GM18870 (cell line): ENCODE measurements around the gene SPINT2.
"Not testable (repeated sequence)": the region's sequence is repeated elsewhere in the genome, so short reads cannot be mapped to it uniquely, and the experiment has no call there.

Source experiments
- ATAC-seq: cut with Tn5 transposase; IDR thresholded peaks from one replicate; pipeline ENCODE4 v1.9.1; 2021; ENCODE audit warnings: moderate library complexity; ENCODE audit not compliant: unreplicated experiment

Gene SPINT2

DNA sequence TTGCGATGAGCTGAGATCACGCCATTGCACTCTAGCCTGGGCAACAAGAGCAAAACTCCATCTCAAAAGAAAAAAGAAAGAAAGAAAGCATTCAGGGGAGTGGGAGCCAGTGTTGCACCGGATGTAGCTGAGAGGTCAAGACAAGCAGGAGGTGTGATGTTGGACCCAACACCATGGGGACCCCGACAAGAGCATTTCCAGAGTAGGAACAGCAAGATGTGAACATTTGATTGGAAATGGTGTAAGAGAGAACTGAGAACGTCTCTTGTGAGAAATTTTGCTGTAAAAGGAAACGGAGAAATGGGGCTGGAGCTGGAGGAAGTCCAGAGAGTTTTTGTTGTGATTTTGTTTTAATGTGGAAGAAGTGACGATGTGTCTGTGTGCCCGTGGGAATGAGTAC is 24.6 kb upstream of the SPINT2 start:
- ATAC-seq, result no peak

DNA sequence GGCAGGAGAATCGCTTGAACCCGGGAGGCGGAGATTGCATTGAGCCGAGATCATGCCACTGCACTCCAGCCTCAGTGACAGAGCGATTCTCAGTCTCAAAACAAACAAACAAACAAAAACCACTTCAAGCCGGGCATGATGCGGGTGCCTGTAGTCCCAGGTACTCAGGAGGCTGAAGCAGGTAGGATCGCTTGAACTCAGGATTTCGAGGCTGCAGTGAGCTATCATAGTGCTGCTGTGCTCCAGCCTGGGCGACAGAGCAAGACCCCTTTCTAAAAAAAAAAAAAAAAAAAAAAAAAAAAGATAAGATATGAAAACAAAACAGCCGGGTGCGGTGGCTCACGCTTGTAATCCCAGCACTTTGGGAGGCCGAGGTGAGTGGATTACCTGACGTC is 21.1 kb upstream of the SPINT2 start:
- ATAC-seq, result no peak

DNA sequence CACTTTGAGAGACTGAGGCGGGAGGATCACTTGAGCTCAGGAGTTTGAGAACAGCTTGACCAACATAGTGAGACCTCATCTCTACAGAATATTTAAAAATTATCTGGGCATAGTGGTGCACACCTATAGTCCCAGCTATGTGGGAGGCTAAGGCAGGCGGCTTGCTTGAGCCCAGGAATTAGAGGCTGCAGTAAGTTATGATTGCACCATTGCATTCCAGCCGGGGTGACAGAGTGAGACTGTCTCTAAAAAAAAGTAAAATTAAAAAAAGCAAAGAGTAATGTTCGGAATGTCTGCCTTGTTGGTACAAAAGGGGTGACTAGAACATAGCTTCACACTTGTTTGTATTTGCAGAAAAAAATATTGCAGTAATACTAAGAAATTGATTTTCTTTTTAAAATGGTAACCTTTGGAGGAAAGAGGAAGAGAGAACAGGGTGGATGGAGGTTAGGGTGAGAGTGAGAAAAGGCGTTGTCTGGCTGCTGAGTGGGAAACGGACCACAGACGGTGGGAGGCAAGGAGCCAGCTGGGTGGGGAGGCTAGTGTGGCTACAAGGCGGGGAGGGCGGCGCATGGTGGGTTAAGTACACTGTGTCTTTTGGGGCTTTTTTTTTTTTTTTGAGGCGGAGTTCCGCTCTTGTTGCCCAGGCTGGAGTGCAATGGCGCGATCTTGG is 18.4 kb upstream of the SPINT2 start:
- no peak for ATAC-seq

DNA sequence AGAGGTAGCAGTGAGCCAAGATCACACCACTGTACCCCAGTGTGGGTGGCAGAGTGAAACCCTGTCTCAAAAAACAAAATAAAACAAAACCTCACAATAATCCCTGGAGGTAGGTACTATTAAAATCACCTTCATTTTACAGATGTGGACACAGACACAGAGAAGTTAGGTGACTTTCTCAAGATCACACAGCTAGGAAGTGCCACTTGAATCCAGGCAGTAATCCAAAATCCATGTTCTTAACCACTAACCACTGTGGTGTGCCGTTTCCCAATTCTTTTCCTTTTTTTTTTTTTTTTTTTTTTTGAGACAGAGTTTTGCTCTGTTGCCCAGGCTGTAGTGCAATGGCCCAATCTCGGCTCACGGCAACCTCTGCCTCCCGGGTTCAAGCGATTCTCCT is 17.2 kb upstream of the SPINT2 start:
- ATAC-seq, result no peak

DNA sequence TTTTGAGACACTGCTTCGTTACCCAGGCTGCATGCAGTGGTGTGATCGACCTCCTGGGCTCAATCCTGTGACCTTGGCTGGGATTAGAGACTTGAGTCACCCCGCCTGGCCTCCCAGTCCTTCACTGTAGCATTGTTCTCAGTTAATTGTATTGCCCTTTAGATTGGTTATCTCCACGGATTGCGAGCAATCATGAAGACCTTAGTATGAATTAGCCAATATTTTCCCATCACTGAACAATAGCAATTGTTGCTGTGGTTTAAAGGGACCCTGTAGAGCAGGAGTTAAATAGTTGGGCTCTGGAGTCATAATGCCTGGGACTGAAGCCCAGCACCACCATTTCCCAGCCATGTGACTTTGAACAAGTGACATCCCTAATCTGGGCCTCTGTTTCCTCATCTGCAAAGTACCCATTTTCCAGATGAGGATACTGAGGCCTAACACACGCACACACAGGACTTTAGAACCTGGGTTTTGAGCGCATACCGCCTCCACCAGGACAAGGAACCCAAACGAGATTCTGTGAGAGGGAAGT is 16.6 kb upstream of the SPINT2 start:
- no peak for ATAC-seq

DNA sequence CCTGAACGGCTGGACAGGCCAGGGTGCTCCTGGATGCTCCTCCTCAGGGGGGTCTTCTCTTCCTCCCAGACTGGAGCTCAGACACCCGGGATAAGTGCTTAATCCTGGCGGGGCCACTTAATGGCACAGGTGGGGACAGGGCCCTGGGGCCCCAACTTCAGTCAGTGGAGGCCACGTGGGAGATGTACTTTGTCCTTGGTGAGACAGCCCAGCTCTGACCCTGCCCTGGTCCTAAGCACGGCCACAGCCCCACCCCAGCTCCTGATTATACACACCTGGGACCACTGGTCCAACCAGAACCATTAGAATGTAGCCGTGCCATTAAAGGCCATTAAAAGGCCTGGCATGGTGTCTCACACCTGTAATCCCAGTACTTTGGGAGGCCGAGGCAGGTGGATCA is 16.0 kb upstream of the SPINT2 start:
- no peak for ATAC-seq

DNA sequence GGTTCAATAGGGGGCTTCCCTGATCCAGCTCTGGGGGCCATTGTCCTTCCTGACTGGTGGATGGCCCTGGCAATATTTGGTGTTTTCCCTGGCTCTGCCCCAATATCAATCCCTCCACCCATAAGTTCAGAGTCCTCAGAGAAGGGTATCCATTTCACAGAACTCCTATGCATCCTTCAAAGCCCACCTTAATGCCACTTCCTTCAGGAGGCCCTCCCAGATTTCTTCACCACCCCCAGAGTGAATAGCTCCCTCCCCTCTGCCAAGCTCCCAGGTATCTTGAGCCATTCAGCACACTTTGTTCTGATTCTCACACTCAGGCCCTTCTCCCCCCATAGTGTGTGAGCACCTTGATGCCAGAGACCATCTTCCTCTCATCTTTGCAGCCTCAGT is 13.9 kb upstream of the SPINT2 start:
- ATAC-seq, result no peak

DNA sequence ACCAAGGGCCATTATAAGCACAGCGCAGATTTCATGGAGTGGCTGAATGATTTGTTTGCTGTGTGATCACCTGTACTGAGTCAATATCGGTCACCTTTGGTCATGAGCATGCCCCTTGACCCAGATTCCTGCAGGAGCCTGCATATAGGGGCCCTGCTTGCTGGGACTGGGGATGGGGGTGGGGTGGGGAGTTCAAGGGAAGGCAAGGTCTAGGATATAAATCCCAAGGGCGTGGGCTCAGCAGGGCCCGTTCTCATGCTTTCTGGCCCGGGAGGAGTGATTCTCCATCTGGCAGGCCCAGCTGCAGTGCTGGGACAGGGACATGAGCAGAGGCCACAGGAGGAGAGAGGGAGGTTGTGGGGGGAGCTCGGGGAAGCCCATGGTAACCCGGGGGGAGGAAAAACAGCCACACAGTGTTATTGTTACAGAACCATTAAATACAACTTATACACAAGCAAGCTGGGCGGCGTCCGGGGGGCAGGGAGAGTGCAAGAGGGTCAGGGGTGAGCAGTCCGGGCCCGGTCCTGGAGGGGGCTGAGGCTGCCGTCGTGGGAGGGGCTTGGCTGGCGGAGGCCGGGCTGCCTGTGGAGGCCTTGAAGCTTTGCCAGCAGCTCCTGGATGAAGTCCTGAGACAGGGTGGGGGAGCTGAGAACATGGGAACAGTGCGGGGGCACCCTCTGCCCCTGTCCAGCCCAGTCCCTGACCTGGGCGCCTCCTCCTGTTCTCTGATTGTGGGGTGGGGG is 13.4 kb upstream of the SPINT2 start:
- ATAC-seq, result no peak

DNA sequence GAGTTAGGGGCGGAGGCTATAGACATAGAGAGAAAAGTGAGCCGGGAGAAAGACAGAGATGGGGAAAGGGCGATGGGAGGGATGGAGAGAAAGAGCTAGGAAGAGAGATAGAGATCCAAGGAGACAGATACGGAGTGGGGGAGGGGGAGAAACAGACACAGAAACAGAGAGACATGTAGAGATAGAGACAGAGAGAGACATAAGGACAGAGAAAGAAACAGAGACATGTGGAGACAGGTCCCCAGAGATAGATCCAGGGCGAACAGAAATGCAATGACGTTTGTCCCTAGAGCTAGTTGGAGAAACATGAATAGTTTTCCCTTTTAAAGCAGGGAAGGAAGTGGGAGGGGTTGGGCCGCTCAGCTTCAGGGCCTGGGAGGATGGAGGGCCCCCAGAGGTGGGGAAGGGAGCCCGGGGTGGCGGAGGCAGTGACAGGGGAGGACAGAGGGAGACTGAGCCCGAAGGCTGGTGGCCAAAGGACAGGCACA is 12.8 kb upstream of the SPINT2 start:
- ATAC-seq, result no peak

DNA sequence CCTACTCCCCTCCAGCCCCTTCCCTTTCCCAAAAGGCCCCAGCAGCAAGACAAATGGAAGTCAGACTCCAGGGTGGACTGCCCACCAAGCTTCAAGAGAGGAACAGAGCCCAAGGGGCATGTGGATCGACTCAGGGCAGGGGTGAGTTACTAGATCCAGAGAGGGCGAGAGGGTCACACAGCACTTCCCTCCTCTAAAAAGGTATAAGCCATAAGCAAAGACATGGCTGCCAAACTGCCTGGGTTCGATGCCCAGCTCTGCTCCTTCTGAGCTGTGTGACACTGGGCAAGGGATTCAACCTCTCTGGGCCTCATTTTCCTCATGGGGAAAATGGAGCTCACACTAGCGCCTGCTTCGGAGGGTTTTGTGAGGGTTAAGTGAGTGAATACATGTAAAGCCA is 12.0 kb upstream of the SPINT2 start:
- ATAC-seq, result no peak

DNA sequence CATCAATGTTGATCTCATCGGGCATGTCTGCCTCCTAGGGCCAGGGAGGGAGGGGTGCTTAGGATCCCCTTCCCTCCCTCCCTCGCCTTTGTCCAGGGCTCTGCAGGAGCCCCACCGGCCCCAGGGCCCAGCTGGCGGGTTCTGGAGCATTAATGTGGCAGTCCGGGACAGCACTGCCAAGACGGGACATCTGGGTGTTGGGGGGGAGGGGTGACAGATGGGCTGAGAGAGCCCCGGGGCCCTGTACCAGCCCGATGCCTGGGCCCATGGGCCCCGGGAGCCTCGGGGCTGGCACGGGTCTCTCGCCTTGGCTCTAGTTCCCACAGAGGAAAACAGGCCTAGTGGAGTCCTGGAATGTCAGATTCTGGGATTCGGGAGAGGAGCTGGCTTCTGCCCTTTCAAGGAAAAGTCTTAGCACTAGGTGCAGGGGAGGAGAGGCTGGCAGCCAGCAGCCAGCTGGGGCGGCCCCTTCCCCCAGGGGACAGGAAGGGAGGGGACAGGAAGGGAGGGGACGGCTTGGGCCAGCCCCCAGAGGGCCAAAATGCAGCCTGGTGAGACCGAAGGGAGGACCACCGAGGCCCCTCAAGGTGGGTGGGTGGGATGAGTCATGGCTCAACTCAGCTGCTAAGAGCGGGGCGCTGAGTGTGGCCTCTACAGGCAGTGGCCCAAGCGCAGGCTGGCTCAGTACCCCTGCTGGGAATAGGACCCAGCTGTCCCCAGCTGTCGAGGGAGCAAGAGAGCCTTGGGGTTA is 11.3 kb upstream of the SPINT2 start:
- no peak for ATAC-seq

DNA sequence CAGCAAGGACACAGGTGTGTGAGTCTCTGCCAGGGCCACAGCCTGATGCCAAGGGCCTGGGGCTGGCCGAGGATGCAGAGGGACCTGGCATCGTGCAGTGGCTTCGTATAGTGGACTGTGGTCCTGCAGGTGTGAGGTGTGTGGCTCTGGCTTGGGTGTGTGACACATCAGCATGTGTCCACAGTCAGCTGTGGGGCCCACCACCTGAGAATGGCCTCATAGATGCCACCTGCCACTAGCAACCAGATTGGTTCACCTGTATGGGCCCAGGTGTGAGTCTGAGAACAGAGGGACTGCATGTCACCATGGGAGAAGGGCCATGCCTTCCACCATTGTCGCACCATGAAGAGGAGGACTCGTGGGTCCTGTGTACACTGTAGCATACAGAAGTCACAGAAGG is 10.6 kb upstream of the SPINT2 start:
- ATAC-seq, result no peak

DNA sequence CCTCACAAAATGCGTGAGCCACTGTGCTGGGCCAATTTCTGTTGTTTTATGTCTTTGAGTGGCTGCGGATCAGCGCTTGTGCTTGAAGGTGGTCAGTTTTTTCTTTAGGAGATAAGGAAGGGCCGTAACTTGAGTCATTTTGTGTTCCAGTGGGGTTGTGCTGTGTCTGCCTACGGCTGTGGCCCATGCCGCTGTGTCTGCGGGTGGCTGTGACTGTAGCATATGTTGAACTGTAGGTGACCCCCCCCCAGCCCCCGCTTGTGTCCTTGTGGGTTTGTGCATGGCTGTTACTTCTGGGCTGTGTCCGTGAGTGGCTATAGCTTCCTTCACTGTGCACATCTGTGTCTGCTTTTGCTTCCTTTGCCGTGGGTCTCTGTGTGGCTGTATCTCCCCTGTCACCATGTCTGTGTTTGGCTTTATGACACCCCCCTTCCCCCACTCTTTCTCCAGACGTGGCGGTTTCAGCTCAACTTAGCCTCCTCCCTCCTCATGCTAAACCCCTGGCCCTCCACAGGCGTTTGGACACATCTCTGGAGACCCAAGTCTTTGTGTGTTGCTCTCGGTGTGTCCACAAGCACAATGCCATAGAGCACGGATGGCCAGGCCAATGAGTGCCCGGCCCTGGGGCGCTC is 8.9 kb upstream of the SPINT2 start:
- ATAC-seq, result no peak

DNA sequence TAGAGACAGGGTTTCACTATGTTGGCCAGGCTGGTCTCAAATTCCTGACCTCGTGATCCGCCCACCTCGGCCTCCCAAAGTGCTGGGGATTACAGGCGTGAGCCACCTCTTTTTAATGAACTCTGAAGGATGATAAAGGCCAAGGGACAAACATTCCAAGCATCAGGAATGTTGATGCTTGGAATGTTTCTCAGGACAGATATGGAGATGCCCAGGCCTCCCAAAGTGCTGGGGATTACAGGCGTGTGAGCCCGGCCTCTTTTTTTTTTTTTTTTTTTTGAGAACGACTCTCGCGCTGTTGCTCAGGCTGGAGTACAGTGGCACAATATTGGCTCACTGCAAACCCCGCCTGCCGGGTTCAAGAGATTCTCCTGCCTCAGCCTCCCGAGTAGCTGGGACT is 2.4 kb upstream of the SPINT2 start:
- ATAC-seq, result not testable (repeated sequence)

DNA sequence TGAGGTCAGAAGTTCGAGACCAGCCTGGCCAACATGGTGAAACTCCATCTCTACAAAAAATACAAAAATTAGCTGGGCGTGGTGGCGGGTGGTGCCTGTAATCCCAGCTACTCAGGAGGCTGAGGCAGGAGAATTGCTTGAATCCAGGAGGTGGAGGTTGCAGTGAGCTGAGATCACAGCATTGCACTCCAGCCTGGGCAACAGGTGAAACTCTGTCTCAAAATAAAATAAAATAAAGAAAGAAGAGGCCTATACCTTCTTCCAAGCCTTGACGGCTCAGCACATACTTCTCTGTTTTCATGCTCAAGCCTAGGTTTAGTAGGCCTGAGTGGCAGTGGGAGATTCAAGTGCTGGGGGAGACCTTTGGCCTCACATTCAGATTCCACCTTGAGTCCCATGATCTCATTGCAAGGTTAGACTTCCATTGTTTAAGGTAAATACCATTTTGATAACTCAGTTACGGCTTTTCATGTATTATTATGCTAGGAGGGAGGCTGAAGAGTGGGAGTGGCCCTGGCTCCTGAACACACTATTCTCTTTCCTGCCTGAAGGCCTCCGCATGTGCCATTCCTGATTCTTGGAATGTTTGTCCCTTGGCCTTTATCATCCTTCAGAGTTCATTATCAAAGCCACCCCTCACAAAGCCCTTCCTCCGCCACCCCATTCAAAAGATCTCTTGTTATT is 1.6 kb upstream of the SPINT2 start:
- no peak for ATAC-seq

DNA sequence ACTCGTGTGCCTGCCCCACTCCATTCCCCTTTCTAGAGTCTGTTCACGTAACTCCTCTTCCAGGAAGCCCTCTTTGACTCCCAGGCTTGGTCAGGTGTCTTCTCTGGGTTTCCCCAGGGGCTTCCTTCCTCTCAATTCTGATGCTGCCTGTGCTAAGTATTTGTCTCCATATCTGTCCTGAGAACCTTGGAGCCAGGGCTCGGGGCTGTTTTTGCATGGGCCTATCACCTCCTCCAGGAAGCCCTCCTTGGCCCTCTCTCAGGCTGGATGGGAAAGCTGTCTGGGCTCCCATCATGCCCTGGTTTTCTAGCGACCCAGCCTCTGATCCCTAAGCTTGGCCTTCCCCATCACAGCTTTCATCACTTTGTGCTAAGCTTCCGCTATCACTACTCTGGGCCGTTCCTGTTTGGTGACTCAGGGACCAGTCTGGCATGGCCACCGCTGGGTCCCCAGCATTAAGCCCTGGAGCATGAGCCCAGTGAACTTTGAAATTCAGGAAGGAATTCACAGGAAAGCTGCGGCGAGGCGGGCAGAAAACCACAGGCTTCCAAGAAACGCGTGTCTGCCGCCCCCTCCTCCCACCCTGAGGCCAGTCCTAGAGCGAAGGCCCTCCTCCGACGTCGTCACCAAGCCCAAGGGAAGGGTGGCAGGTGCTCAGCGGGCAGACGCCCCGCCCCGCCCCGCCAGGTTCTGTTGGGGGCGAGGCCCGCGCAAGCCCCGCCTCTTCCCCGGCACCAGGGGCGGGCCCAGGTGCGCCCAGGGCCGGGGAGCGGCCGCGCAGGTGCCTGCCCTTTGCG is 486 bp upstream of the SPINT2 start:
- no peak for ATAC-seq

DNA sequence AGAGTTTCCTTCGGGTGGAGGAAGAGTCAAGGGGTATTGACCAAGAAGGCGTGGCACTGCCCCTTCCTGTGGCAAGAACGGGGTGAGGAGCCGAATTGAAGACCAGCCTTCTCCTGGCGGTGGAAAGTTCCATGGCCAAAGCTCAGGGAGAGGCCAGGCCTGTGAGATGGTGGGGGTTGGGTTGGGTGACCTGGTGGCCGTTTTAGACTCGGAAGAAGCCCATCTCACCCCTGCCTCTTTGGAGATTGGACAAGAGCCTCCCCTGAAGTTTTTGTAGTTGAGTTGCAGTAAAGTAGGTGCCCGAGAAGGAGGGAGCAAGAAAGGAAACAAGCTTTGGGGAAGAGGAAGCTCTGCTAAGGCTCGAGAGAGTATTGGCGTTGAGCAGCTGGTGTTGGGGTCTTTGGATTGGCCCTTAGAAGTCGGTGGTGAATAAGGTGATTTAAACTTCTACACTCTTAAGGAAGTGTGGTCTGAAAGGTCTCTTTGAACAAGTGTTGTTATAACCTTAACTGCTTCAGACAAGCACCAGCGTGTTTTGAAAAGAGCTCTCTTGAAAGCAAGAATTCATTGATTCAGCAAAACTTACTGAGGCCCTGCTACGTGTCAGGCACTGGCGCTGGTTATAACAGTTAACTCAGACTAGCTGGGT is 964 bp downstream of the SPINT2 start:
- ATAC-seq, result no peak

DNA sequence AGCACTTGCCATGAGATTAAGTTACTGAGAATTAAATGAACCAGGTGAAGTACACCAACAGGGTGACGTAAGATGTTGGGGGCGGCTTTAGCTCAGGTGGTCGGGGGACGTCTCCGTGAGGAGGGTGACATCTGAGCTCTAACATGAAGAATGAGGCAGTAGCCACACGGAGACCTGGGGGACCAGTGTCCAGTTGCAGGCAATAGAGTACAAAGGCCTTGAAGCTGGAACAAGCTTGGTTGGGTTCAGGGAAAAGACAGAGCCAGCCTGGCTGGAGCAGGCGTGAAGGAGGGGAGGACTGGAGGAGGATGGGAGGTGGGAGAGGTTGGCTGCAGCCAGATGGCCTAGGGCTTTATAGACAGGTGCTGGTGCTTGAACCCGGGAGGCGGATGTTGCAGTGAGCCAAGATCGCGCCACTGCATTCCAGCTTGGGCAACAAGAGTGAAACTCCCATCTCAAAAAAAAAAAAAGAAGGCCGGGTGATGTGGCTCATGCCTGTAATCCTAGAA is 1.6 kb downstream of the SPINT2 start:
- no peak for ATAC-seq

DNA sequence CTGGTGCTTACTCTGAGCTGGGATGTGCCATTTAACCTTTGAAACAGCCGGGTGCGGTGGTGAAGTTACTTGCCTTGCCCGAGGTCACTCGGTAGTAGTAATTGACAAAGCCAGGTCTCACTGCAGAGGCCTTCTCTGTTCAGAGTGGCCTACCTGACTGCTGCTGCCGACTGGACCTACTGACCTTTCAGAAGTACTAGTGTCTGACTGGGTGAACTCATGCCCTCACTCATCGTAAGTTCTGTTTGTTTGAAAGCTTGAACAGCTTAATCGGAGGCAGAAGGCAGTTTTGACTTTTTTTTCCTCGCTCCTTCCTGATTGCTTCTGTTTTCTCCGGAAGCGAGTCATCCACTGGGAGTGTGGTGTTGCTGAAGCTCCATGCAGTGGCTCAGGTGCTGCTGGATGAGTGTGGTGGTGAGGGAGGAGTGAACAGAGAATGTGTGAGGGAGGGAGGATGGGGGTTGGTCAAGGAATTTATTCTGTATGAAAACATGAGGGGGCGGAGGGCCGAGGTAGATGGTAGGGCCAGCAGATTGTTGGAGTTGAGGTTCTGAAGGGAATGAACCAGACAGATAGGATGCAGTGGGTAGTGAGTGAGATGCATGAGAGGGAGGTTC is 2.7 kb downstream of the SPINT2 start:
- ATAC-seq, result no peak
